ENCODE data around the gene DYNLT3.

DNA sequence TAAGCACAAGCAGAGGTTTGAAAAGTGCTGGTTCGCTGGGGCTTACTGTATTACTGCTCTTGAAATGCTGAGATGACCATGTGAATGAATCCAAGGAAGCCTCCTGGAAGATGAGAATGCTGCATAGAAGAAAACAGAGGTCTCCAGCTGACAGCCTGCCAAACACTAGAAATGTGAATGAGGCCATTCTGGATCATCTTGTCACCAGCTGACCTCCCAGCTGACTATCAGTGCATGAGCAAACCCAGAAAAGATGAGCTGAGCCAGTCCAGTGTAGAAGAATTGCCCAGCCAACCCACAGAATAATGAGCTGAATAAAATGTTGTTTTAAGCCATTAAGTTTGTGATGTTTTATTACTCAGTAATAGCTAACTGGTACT is 49.1 kb upstream of the DYNLT3 start:
- TF ChIP-seq, protein P1, sequence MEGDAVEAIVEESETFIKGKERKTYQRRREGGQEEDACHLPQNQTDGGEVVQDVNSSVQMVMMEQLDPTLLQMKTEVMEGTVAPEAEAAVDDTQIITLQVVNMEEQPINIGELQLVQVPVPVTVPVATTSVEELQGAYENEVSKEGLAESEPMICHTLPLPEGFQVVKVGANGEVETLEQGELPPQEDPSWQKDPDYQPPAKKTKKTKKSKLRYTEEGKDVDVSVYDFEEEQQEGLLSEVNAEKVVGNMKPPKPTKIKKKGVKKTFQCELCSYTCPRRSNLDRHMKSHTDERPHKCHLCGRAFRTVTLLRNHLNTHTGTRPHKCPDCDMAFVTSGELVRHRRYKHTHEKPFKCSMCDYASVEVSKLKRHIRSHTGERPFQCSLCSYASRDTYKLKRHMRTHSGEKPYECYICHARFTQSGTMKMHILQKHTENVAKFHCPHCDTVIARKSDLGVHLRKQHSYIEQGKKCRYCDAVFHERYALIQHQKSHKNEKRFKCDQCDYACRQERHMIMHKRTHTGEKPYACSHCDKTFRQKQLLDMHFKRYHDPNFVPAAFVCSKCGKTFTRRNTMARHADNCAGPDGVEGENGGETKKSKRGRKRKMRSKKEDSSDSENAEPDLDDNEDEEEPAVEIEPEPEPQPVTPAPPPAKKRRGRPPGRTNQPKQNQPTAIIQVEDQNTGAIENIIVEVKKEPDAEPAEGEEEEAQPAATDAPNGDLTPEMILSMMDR (IDR thresholded peaks at IDR 0.05 in 4 of 5, conservative IDR thresholded peaks at IDR 0.05 in 1 of 5) = no peak
- TF ChIP-seq POLR2A (IDR thresholded peaks at IDR 0.05) = no peak
